Effector memory CD4-positive, alpha-beta T cell (primary cell): ENCODE measurements around the gene FAM234B.
"Not testable (repeated sequence)": the region's sequence is repeated elsewhere in the genome, so short reads cannot be mapped to it uniquely, and the experiment has no call there.

Experiments
- DNase-seq, 3 donors: peaks; one replicate each; pipeline ENCODE4 v3.0.0-alpha.2; 2020
- H3K27ac ChIP-seq: 2 replicates; pipeline ENCODE4 v1.7.0; 2013; ENCODE audit warnings: mild to moderate bottlenecking, low read length, moderate library complexity; ENCODE audit not compliant: insufficient read depth, poor library complexity, severe bottlenecking
- H3K27me3 ChIP-seq: replicated peaks from 2 replicates; pipeline ENCODE4 v1.7.0; 2013; ENCODE audit warnings: mild to moderate bottlenecking, low read length; ENCODE audit not compliant: insufficient read depth, control insufficient read depth, poor library complexity, severe bottlenecking
- H3K36me3 ChIP-seq: 2 replicates; pipeline ENCODE4 v1.7.0; 2013; ENCODE audit warnings: mild to moderate bottlenecking, low read length, moderate library complexity; ENCODE audit not compliant: control insufficient read depth, insufficient read depth
- H3K4me1 ChIP-seq: 2 replicates; pipeline ENCODE4 v1.7.0; 2013; ENCODE audit warnings: low read length, mild to moderate bottlenecking; ENCODE audit not compliant: control insufficient read depth, insufficient read depth, poor library complexity, severe bottlenecking
- H3K4me3 ChIP-seq: 2 replicates; pipeline ENCODE4 v1.7.0; 2013; ENCODE audit warnings: low read length, low read depth, mild to moderate bottlenecking; ENCODE audit not compliant: insufficient read depth, poor library complexity, severe bottlenecking
- H3K9me3 ChIP-seq: 2 replicates; pipeline ENCODE4 v1.7.0; 2013; ENCODE audit warnings: mild to moderate bottlenecking, low read length, moderate library complexity; ENCODE audit not compliant: control insufficient read depth

Gene FAM234B

DNA sequence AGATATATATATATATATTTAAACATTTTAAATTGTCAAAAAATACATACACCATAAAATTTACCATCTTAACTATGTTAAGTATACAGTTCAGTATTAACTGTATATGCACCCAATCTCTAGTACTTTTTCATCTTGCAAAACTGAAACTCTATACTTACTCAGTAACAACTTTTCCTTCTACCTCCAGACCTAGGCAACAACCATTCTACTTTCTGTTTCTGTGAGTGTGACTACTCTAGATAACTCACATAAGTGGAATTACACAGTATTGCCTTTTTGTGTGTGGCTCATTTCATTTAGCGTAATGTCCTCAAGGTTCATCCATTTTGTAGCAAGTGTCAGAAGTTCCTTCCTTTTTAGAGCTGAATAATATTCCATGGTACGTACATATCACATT, 8.2 kb downstream of the FAM234B start:
- H3K36me3 ChIP-seq, result no peaks in the 10 kb centered on the region
- no peaks in the 10 kb centered on the region for H3K4me1 ChIP-seq
- H3K4me3 ChIP-seq, result no peak overlapping the region
- no peaks in the 10 kb centered on the region for H3K9me3 ChIP-seq
- no peak for DNase-seq
- H3K27me3 ChIP-seq, result no peaks in the 10 kb centered on the region
- H3K27ac ChIP-seq, result no peak overlapping the region

DNA sequence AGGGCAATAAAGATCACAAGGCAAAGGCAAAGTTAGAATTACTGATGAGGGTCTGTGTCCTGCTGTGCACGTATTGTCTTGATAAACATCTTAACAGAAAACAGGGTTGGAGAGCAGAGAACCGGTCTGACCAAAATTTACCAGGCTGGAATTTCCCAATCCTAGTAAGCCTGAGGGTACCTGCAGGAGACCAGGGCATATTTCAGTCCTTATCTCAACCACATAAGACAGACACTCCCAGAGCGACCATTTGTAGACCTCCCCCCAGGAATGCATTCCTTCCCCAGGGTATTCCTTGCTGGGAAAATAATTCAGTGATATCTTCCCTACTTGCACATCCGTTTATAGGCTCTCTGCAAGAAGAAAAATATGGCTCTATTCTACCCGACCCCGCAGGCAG, 9.4 kb downstream of the FAM234B start:
- not testable (repeated sequence) for H3K4me3 ChIP-seq, H3K27me3 ChIP-seq, H3K9me3 ChIP-seq, DNase-seq, H3K36me3 ChIP-seq, H3K4me1 ChIP-seq, H3K27ac ChIP-seq

- peaks cover 8% of the 10 kb centered on the region for H3K36me3 ChIP-seq
Observed at GRCh38 chr12:13060581-13060980, 16.4 kb downstream of the FAM234B start.

DNA sequence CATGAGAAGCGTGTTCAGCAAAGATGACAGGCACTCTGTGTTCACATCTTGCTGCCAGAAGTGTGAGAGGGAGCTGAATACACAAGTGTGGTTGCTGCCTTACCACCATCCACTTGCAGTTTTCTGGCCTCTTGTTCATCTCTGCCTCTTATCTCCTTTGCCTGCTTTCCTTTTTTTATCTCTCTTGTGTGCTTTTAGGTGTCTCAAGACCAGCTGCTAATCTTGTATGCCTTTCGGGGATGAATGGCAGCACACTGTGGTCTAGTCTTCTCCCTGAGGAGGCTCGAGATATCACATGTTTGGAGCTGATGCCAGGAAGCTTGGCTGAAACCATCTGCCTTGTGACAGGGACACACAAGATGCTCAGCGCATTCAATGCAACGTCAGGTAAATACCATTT, 17.2 kb downstream of the FAM234B start:
- no peaks in the 10 kb centered on the region for H3K9me3 ChIP-seq
- H3K4me1 ChIP-seq, result no peaks in the 10 kb centered on the region
- DNase-seq, result no peak
- H3K27me3 ChIP-seq, result no peaks in the 10 kb centered on the region
- H3K36me3 ChIP-seq, result peaks cover 8% of the 10 kb centered on the region
- no peak overlapping the region for H3K4me3 ChIP-seq
- no peak overlapping the region for H3K27ac ChIP-seq

More at GRCh38 chr12:13060581-13060980, 16.4 kb downstream of the FAM234B start:
- Histone ChIP-seq H3K4me3 (no peak overlapping the region), H3K9me3 (no peaks in the 10 kb centered on the region), H3K27ac (no peak overlapping the region), H3K4me1 (no peaks in the 10 kb centered on the region), H3K27me3 (no peaks in the 10 kb centered on the region)
- DNase-seq, result no peak

DNA sequence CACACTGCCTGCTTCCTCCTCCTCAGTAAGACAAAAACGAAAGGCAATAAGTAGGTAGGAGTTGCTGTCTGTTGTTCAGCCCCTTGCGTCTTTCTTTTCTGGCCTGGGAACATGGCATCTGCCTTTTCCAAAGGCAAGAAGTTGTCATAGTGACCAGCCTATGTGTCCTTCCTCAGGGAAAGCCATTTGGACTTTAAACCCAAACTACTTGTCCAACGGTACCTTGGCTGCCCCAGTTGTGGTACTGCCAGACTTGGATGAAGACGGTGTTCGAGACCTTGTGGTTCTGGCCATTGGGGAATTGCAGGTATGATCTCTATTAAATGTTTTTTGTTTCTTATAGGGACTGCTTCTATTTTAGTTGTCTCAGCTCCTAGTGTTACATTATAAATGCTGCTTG, 18.5 kb downstream of the FAM234B start:
- Histone ChIP-seq H3K9me3 (no peaks in the 10 kb centered on the region), H3K27ac (no peak overlapping the region), H3K4me3 (no peak overlapping the region), H3K4me1 (no peaks in the 10 kb centered on the region), H3K27me3 (no peaks in the 10 kb centered on the region), H3K36me3 (peaks cover 8% of the 10 kb centered on the region)
- no peak for DNase-seq

- no peak overlapping the region for H3K27ac ChIP-seq
- peaks cover 4% of the 10 kb centered on the region for H3K36me3 ChIP-seq
- no peaks in the 10 kb centered on the region for H3K9me3 ChIP-seq
- DNase-seq, result no peak
- H3K27me3 ChIP-seq, result no peaks in the 10 kb centered on the region
- H3K4me1 ChIP-seq, result no peaks in the 10 kb centered on the region
- H3K4me3 ChIP-seq, result no peak overlapping the region
Observed at GRCh38 chr12:13066014-13066413, 21.8 kb downstream of the FAM234B start.

- no peak for DNase-seq
- Histone ChIP-seq H3K4me3 (no peak overlapping the region), H3K36me3 (peaks cover 4% of the 10 kb centered on the region)
Observed at GRCh38 chr12:13066459-13066858, 22.3 kb downstream of the FAM234B start.

DNA sequence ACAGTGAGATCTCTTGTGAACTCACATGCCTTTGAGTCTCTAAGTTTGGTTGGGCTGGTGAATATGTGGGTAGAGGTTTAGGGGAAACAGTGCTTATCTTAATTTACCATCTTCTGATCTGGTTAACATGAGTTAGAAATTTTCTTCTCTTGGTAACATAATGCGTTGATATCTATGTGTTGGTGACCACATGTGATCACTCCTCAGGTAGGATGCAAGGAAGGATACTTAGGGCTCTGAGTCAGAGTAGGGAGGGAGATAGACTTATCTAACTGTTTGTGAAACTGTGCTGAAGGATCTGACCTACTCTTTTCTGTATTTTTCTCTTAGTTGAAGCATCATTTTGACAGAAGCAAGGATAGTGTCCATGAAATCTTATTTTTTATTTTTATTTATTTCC, 23.1 kb downstream of the FAM234B start:
- Histone ChIP-seq H3K36me3 (peaks cover 4% of the 10 kb centered on the region), H3K4me1 (no peaks in the 10 kb centered on the region), H3K27me3 (no peaks in the 10 kb centered on the region), H3K9me3 (no peaks in the 10 kb centered on the region), H3K4me3 (no peak overlapping the region), H3K27ac (no peak overlapping the region)
- no peak for DNase-seq

More at GRCh38 chr12:13066459-13066858, 22.3 kb downstream of the FAM234B start:
- Histone ChIP-seq H3K27ac (no peak overlapping the region), H3K27me3 (no peaks in the 10 kb centered on the region), H3K9me3 (no peaks in the 10 kb centered on the region), H3K4me1 (no peaks in the 10 kb centered on the region)

- DNase-seq, result no peak
- peaks cover 4% of the 10 kb centered on the region for H3K36me3 ChIP-seq
- H3K9me3 ChIP-seq, result no peaks in the 10 kb centered on the region
- H3K27ac ChIP-seq, result no peak overlapping the region
- no peaks in the 10 kb centered on the region for H3K27me3 ChIP-seq
- no peak overlapping the region for H3K4me3 ChIP-seq
- no peaks in the 10 kb centered on the region for H3K4me1 ChIP-seq
Observed at GRCh38 chr12:13069380-13069779, 25.2 kb downstream of the FAM234B start.

DNA sequence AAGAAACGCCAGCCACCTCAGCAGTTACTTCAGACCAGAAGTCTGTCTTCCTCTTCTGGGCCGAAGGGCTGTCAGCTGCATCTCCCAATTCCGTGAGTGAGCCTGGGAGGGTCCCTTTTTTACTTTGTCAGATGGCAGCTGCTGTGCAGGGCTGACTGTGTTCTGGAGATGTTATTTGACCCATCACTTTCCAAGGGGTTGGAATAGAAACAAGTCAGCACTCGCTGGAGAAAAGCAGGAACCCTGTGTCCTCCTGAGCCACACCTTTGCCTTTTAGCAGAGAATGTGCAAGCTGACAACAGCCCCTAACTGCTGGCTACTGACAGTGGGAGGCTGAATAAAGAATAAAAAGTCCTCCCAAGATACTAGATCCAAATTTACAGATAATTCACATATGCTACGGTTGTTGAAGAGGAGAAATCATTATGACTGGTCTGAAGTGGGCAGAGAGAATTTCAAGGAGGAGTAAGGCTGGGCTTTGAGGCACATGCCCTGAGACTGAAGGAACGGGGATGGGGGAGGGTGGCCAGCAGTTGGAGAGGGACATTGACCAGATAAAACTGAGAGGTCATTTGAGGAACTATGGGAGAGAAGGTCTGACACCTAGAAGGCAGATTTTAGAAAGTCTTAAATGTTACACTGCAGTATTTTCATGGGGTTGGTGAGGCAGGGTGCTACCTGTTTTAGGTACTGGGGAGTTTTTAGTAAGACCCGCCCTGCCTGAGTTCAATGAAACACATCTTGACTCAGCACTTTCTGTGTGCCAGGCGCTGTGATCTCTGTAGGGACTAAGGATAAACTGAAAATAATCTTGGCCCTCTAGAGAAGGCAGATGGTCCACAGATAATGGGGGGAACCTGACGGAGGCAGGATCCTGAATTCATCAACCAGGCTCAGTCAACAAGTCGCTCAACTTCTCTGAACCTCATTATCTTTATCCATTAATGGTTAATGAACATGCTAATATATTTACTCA, 27.4 kb downstream of the FAM234B start:
- Histone ChIP-seq H3K36me3 (peaks cover 4% of the 10 kb centered on the region), H3K27ac (no peak overlapping the region), H3K27me3 (no peaks in the 10 kb centered on the region), H3K9me3 (no peaks in the 10 kb centered on the region), H3K4me1 (no peaks in the 10 kb centered on the region), H3K4me3 (no peak overlapping the region)
- no peak for DNase-seq
